Loucy (cell line): ENCODE results near the gene ZNF274.

Experiments used
- H2AFZ ChIP-seq: fragments of 200-600 bp; sonication (generic); 2 replicates; pipeline ENCODE4 v1.6.0; 2016; ENCODE audit warnings: antibody characterized with exemption, mild to moderate bottlenecking, low read length, moderate library complexity
- H3F3A ChIP-seq: fragments of 200-600 bp; 2 replicates; pipeline ENCODE4 v1.6.0; 2016; ENCODE audit warnings: antibody characterized with exemption, low read depth, mild to moderate bottlenecking
- H3K27me3 ChIP-seq: fragments of 200-600 bp; sonication (generic); 2 replicates; pipeline ENCODE4 v1.6.1; 2014; ENCODE audit warnings: low read length, mild to moderate bottlenecking; ENCODE audit not compliant: insufficient read depth, poor library complexity, severe bottlenecking
- H3K36me3 ChIP-seq: fragments of 200-600 bp; sonication (generic); 2 replicates; pipeline ENCODE4 v1.6.1; 2016; ENCODE audit warnings: low read length; ENCODE audit not compliant: insufficient read depth
- H3K4me1 ChIP-seq: fragments of 200-600 bp; sonication (generic); 2 replicates; pipeline ENCODE4 v1.5.1; 2014; ENCODE audit warnings: low read length, mild to moderate bottlenecking; ENCODE audit not compliant: insufficient read depth, poor library complexity, severe bottlenecking
- H3K4me2 ChIP-seq: fragments of 200-600 bp; sonication (generic); 2 replicates; pipeline ENCODE4 v1.6.0; 2014; ENCODE audit warnings: antibody characterized with exemption, low read length, low read depth, mild to moderate bottlenecking; ENCODE audit not compliant: poor library complexity, severe bottlenecking
- H3K4me3 ChIP-seq: fragments of 200-600 bp; sonication (generic); 2 replicates; pipeline ENCODE4 v1.5.1; 2014; ENCODE audit warnings: low read length, mild to moderate bottlenecking, mixed read lengths; ENCODE audit not compliant: poor library complexity, severe bottlenecking
- H3K79me2 ChIP-seq: fragments of 200-600 bp; sonication (generic); 2 replicates; pipeline ENCODE4 v1.6.1; 2014; ENCODE audit warnings: low read length; ENCODE audit not compliant: insufficient read depth
- H3K9ac ChIP-seq: fragments of 200-600 bp; sonication (generic); 2 replicates; pipeline ENCODE4 v1.6.0; 2014; ENCODE audit warnings: mild to moderate bottlenecking, low read depth, low read length, moderate library complexity; ENCODE audit not compliant: poor library complexity, severe bottlenecking
- H3K9me2 ChIP-seq: fragments of 200-600 bp; sonication (generic); replicated peaks from 2 replicates; pipeline ENCODE4 v1.6.1; 2016; ENCODE audit warnings: low read depth, low read length, mixed read lengths
- H3K9me3 ChIP-seq: fragments of 200-600 bp; sonication (generic); 2 replicates; pipeline ENCODE4 v1.6.1; 2014; ENCODE audit warnings: mild to moderate bottlenecking, antibody characterized with exemption, low read length, low read depth; ENCODE audit not compliant: insufficient read depth
- H4K20me1 ChIP-seq: fragments of 200-600 bp; sonication (generic); 2 replicates; pipeline ENCODE4 v1.6.0; 2014; ENCODE audit warnings: antibody characterized with exemption, low read length, mild to moderate bottlenecking; ENCODE audit not compliant: insufficient read depth, poor library complexity, severe bottlenecking
- EZH2phosphoT487 ChIP-seq: fragments of 200-600 bp; IDR thresholded peaks from 2 replicates; pipeline ENCODE4 v1.6.1; 2018; ENCODE audit warnings: antibody characterized with exemption, mild to moderate bottlenecking, moderate library complexity, borderline replicate concordance
- TF ChIP-seq, protein P1 (sequence below): fragments of 200-600 bp; sonication (generic); conservative IDR thresholded peaks from 2 replicates; pipeline ENCODE4 v1.5.1; 2014; ENCODE audit warnings: mild to moderate bottlenecking, antibody characterized with exemption, low read length

The ZNF274 gene

DNA sequence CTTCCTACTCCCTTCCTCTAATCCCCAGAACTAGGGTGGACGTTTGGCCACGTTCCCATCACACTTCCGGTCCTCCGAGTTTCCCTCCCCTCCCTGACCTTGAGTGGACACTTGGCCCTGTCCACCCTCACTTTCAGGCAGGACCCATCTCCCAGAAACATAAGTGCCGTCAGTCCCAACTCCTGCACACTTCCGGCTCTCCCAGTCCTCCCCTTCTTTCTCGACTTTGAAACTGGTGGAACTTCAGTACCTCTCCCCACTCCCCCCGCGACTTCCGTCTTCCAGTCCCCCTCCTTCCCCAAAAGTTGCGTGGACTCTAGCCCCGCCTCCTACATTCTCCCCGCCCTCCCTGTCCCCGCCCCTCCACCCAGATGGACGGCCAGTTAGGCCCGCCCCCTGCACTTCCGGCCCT is 278 bp upstream of the ZNF274 start:
- H3K9ac ChIP-seq: peak overlapping the region; percentile 96

DNA sequence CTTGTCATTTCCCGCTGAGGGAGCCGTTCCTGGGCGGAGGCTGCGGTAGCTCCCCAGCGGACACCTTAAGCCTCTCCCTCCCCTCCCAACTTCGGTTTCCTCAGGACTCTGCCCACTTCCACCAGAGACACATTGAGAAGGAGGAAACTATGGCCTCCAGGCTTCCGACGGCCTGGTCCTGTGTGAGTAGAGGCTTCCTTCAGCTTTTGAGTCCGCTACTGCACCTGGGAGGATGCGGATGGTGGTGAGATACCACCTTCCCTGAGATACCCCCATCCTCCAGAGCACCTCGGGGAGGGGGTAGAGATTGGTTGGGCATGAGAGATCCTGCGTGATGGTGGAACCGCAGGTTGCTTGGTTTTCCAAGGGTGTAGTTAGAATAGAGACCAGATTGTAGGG is 955 bp downstream of the ZNF274 start:
- H3K9ac ChIP-seq: peak overlapping the region; percentile 96
- H3K9me3 ChIP-seq: peaks cover 19% of the 10 kb centered on the region; the same call in 1 of the 2 replicates
- TF ChIP-seq, protein P1, sequence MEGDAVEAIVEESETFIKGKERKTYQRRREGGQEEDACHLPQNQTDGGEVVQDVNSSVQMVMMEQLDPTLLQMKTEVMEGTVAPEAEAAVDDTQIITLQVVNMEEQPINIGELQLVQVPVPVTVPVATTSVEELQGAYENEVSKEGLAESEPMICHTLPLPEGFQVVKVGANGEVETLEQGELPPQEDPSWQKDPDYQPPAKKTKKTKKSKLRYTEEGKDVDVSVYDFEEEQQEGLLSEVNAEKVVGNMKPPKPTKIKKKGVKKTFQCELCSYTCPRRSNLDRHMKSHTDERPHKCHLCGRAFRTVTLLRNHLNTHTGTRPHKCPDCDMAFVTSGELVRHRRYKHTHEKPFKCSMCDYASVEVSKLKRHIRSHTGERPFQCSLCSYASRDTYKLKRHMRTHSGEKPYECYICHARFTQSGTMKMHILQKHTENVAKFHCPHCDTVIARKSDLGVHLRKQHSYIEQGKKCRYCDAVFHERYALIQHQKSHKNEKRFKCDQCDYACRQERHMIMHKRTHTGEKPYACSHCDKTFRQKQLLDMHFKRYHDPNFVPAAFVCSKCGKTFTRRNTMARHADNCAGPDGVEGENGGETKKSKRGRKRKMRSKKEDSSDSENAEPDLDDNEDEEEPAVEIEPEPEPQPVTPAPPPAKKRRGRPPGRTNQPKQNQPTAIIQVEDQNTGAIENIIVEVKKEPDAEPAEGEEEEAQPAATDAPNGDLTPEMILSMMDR: no peak
- no peak for TF ChIP-seq EZH2phosphoT487
- H3F3A ChIP-seq: peaks cover 5% of the 10 kb centered on the region; the same call in 1 of the 2 replicates
- H2AFZ ChIP-seq: peak overlapping the region; percentile 78
- peaks cover 23% of the 10 kb centered on the region; the same call in 1 of the 2 replicates for H3K36me3 ChIP-seq
- H3K27me3 ChIP-seq: no peaks in the 10 kb centered on the region
- no peaks in the 10 kb centered on the region for H4K20me1 ChIP-seq
- H3K4me2 ChIP-seq: peak overlapping the region; percentile 80
- peak overlapping the region; percentile 96 for H3K4me3 ChIP-seq
- peaks cover 29% of the 10 kb centered on the region for H3K79me2 ChIP-seq
- no peaks in the 10 kb centered on the region for H3K9me2 ChIP-seq
- H3K4me1 ChIP-seq: peaks cover 7% of the 10 kb centered on the region

More for the DNA sequence above, 278 bp upstream of the ZNF274 start:
- Histone ChIP-seq H4K20me1 (no peaks in the 10 kb centered on the region), H2AFZ (peak overlapping the region; percentile 69; the same call in 1 of the 2 replicates), H3K9me3 (peaks cover 20% of the 10 kb centered on the region; the same call in 1 of the 2 replicates), H3K4me1 (peaks cover 7% of the 10 kb centered on the region), H3K36me3 (peaks cover 18% of the 10 kb centered on the region; the same call in 1 of the 2 replicates), H3K27me3 (no peaks in the 10 kb centered on the region), H3K4me3 (peak overlapping the region; percentile 96), H3K9me2 (no peaks in the 10 kb centered on the region), H3K4me2 (peak overlapping the region; percentile 91), H3K79me2 (peaks cover 29% of the 10 kb centered on the region), H3F3A (peaks cover 5% of the 10 kb centered on the region; the same call in 1 of the 2 replicates)
- TF ChIP-seq, protein P1: no peak
- no peak for TF ChIP-seq EZH2phosphoT487

DNA sequence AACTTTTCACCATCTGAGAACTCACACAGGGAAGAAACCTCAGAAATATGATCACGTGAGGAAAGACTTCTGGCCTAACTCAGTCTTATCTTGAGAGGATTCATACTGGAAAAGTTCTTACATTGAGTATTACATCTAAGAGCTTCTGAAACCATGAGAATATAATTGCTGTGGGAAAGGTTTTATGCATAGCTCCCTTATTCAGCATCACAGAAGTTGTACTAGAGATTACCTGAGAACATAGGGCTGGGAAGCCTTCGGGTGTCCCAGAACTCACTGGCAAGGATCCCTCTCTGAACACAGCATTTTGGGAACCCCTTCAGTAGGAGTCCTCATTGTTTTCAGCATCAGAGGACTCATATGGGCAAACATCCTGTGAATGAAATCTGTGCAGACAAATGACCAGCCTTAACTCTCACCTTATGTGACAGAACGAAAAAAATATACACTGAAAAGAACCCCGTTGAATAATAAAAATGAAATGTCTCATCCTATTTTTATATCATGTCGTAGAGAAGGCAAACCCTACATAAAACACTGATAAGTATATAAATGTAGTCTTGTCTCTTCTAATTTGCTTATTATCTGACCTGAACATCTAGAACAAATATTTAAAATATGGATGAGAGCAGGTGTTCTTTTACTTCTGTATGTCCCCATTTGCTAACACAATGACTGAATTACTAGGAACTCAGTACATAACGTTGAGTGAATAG is 14.2 kb downstream of the ZNF274 start:
- Histone ChIP-seq H3K4me2 (no peak overlapping the region), H3K4me1 (no peaks in the 10 kb centered on the region), H3F3A (no peaks in the 10 kb centered on the region), H3K9me2 (no peaks in the 10 kb centered on the region), H4K20me1 (no peaks in the 10 kb centered on the region), H3K27me3 (peaks cover 3% of the 10 kb centered on the region), H3K79me2 (no peaks in the 10 kb centered on the region), H2AFZ (no peak overlapping the region), H3K4me3 (no peak overlapping the region), H3K9me3 (peaks cover 75% of the 10 kb centered on the region), H3K9ac (no peak overlapping the region), H3K36me3 (peaks cover 45% of the 10 kb centered on the region)
- no peak for TF ChIP-seq EZH2phosphoT487
- TF ChIP-seq, protein P1: no peak
